ENCODE data around the gene MEPE.
A peak's percentile ranks its signal among the peaks of the same experiment; 100 is the strongest.

MEPE gene

GRCh38 chr4:87839592-87839946, 6.8 kb downstream of the MEPE start:
- DNase-seq (ENCODE audit: low spot score): no peak
- no peak for TF ChIP-seq CTCF (IDR thresholded peaks at IDR 0.05)
- Histone ChIP-seq H3K27ac (no peak overlapping the region), H3K4me3 (no peak overlapping the region)

GRCh38 chr4:87840149-87840548, 7.4 kb downstream of the MEPE start:
- H3K27ac ChIP-seq: no peak overlapping the region
- DNase-seq (ENCODE audit: low spot score): no peak
- H3K4me3 ChIP-seq: no peak overlapping the region
- TF ChIP-seq CTCF (IDR thresholded peaks at IDR 0.05): no peak

GRCh38 chr4:87843936-87844335, 11.2 kb downstream of the MEPE start:
- Histone ChIP-seq H3K27ac (peak overlapping the region; percentile 61 to 68), H3K4me3 (no peak overlapping the region)
- DNase-seq (ENCODE audit: low spot score): no peak
- no peak for TF ChIP-seq CTCF (IDR thresholded peaks at IDR 0.05)

- no peak for TF ChIP-seq CTCF (IDR thresholded peaks at IDR 0.05)
- Histone ChIP-seq H3K4me3 (no peak overlapping the region), H3K27ac (peak overlapping the region in 1 of 2 donors; percentile 61)
- DNase-seq (ENCODE audit: low spot score): no peak
Observed at GRCh38 chr4:87844452-87844851, 11.7 kb downstream of the MEPE start.

- no peak for DNase-seq (ENCODE audit: low spot score)
- TF ChIP-seq CTCF (IDR thresholded peaks at IDR 0.05): no peak
- Histone ChIP-seq H3K27ac (no peak overlapping the region), H3K4me3 (no peak overlapping the region)
Observed at GRCh38 chr4:87846226-87846625, 13.5 kb downstream of the MEPE start.

- DNase-seq (ENCODE audit: low spot score): no peak
- no peak overlapping the region for H3K27ac ChIP-seq
- peak overlapping the region; percentile 58 for H3K4me3 ChIP-seq
- TF ChIP-seq CTCF (IDR thresholded peaks at IDR 0.05): peak; percentile 60
Observed at GRCh38 chr4:87848622-87849351, 16.0 kb downstream of the MEPE start.

GRCh38 chr4:87849612-87850011, 16.8 kb downstream of the MEPE start:
- no peak for TF ChIP-seq CTCF (IDR thresholded peaks at IDR 0.05)
- no peak overlapping the region for H3K27ac ChIP-seq
- no peak for DNase-seq (ENCODE audit: low spot score)
- H3K4me3 ChIP-seq: no peak overlapping the region
